Endothelial cell of umbilical vein (primary cell): ENCODE results near the gene ZNF491. TPM values are rescaled to one million over a fixed set of nuclear protein-coding genes. Genes with fewer than 3 reads are reported as not detected.

ENCODE experiments used
- BruUV-seq: library from RNA; stranded (reverse); fragments of 400-500 nt; replicated peaks from 2 replicates; lab custom pipeline; 2021; lab: Mats Ljungman, UMichigan
- CTCF ChIA-PET: fragments of 300-600, 350-600 bp; sonication (Branson Sonifier 250); formaldehyde crosslinking; loops from one replicate; lab custom pipeline; 2021; ENCODE audit warnings: antibody characterized with exemption, inconsistent platforms; lab: Charles Lee
- POLR2A ChIA-PET: fragments of 300-600, 350-600 bp; sonication (Branson Sonifier 250); formaldehyde crosslinking; loops from one replicate; lab custom pipeline; 2021; ENCODE audit warnings: antibody characterized with exemption, inconsistent platforms; lab: Charles Lee
- DNase-seq: peaks from one replicate; pipeline ENCODE4 v3.0.0-alpha.2; 2011; ENCODE audit warnings: low read depth, low spot score
- FAIRE-seq: peaks from 2 replicates; lab custom pipeline; 2011; peaks lifted over from hg19 to GRCh38; lab: Jason Lieb, UNC
- H2AFZ ChIP-seq: 2 replicates; pipeline ENCODE4 v1.6.0; 2012; ENCODE audit warnings: low read depth, low read length, control low read depth, inconsistent platforms
- H3K27ac ChIP-seq: 2 replicates; pipeline ENCODE4 v1.5.1; 2011; ENCODE audit warnings: low read depth, mild to moderate bottlenecking, control low read depth, low read length, moderate library complexity; ENCODE audit not compliant: insufficient read depth
- H3K27me3 ChIP-seq, 2 experiments: 2 replicates each; pipeline versions ENCODE4 v1.6.0 to v1.6.1; 2011; ENCODE audit warnings: low read length in 2 of 2, mixed read lengths in 1 of 2; ENCODE audit not compliant: control insufficient read depth in 2 of 2, insufficient read depth in 2 of 2
- H3K36me3 ChIP-seq, 2 experiments: 2 replicates in 1 of 2; 3 replicates in 1 of 2; pipeline ENCODE4 v1.5.1; 2011; ENCODE audit warnings: low read length in 2 of 2, mild to moderate bottlenecking in 1 of 2, moderate library complexity in 1 of 2; ENCODE audit not compliant: control insufficient read depth in 2 of 2, insufficient read depth in 2 of 2; ENCODE audit errors: extremely low read depth in 1 of 2
- H3K4me1 ChIP-seq: 3 replicates; pipeline ENCODE4 v1.5.1; 2011; ENCODE audit warnings: mild to moderate bottlenecking, low read length; ENCODE audit not compliant: control insufficient read depth, insufficient read depth; ENCODE audit errors: extremely low read depth
- H3K4me2 ChIP-seq: 2 replicates; pipeline ENCODE4 v1.6.1; 2011; ENCODE audit warnings: low read length, control low read depth, mixed read lengths; ENCODE audit not compliant: insufficient read depth
- H3K4me3 ChIP-seq, 3 experiments: fragments of 200-600 bp in 1 of 3; sonication (generic), shearing (Covaris generic) in 1 of 3; replicated peaks in 1 of 3; 2 replicates each; pipeline ENCODE4 v1.5.1; 2011 to 2016; ENCODE audit warnings: control low read depth in 3 of 3, low read length in 3 of 3, mild to moderate bottlenecking in 2 of 3, inconsistent platforms in 1 of 3, low read depth in 1 of 3, moderate library complexity in 1 of 3; ENCODE audit not compliant: insufficient read depth in 1 of 3
- H3K79me2 ChIP-seq: 2 replicates; pipeline ENCODE4 v1.6.0; 2012; ENCODE audit warnings: low read length, inconsistent platforms; ENCODE audit not compliant: control insufficient read depth, insufficient read depth
- H3K9ac ChIP-seq: replicated peaks from 2 replicates; pipeline ENCODE3; 2011; ENCODE audit warnings: low read length, control low read depth; ENCODE audit not compliant: insufficient read depth; ENCODE audit errors: extremely low read depth
- H3K9me1 ChIP-seq: replicated peaks from 3 replicates; pipeline ENCODE4 v1.6.0; 2011; ENCODE audit warnings: mild to moderate bottlenecking, low read length; ENCODE audit not compliant: control insufficient read depth, insufficient read depth; ENCODE audit errors: extremely low read depth
- H3K9me3 ChIP-seq: replicated peaks from 2 replicates; pipeline ENCODE4 v1.5.1; 2012; ENCODE audit warnings: low read length, inconsistent platforms; ENCODE audit not compliant: control insufficient read depth, insufficient read depth
- H4K20me1 ChIP-seq: replicated peaks from 2 replicates; pipeline ENCODE3; 2011; ENCODE audit warnings: mild to moderate bottlenecking, low read length; ENCODE audit not compliant: control insufficient read depth, insufficient read depth; ENCODE audit errors: extremely low read depth
- EZH2 ChIP-seq: IDR thresholded peaks from 2 replicates; pipeline ENCODE4 v1.6.1; 2012; ENCODE audit warnings: borderline replicate concordance, low read depth, mild to moderate bottlenecking, moderate library complexity, low read length, inconsistent platforms; ENCODE audit not compliant: severe bottlenecking
- FOS ChIP-seq: IDR thresholded peaks from 2 replicates; pipeline ENCODE4 v1.6.1; 2011; ENCODE audit warnings: mild to moderate bottlenecking, low read length, moderate library complexity, borderline replicate concordance; ENCODE audit not compliant: insufficient read depth
- GATA2 ChIP-seq: IDR thresholded peaks from 2 replicates; pipeline ENCODE4 v1.7.0; 2011; ENCODE audit warnings: low read depth, mild to moderate bottlenecking, moderate library complexity, mixed read lengths, low read length; ENCODE audit not compliant: insufficient read length, insufficient read depth
- JUN ChIP-seq: IDR thresholded peaks from 2 replicates; pipeline ENCODE4 v1.6.1; 2011; ENCODE audit warnings: borderline replicate concordance, low read depth; ENCODE audit not compliant: insufficient read length, insufficient read depth
- MYC ChIP-seq: IDR thresholded peaks from one replicate; pipeline ENCODE4 v1.6.1; 2011; ENCODE audit warnings: mild to moderate bottlenecking, low read depth, low read length
- POLR2A ChIP-seq: IDR thresholded peaks from 2 replicates; pipeline ENCODE4 v1.6.1; 2012; ENCODE audit warnings: low read depth, mild to moderate bottlenecking, control low read depth, low read length
- POLR2AphosphoS5 ChIP-seq: IDR thresholded peaks from 2 replicates; pipeline ENCODE4 v1.6.1; 2012; ENCODE audit warnings: low read depth, mild to moderate bottlenecking, control low read depth, low read length, moderate library complexity; ENCODE audit not compliant: insufficient read depth
- dilution Hi-C: fragments of 300-500 bp; cut with MboI; formaldehyde crosslinking; loops from one replicate; pipeline ENCODE4 v1.15.0; 2019; ENCODE audit warnings: low sequenced_read_pairs; ENCODE audit not compliant: extremely low pct_ligation_motif_present
- intact Hi-C: fragments of 100-400 bp; cut with micrococcal nuclease; formaldehyde crosslinking; loops from one replicate; pipeline ENCODE4 v1.10.0; 2022
- polyA plus RNA-seq, 4 experiments: library from polyadenylated mRNA; depleted of rRNA in 3 of 4; stranded (reverse) in 3 of 4; unstranded in 1 of 4; fragments of >200 nt; gene quantifications; 2 replicates each; pipeline versions ENCODE4 v1.2.1 to v1.2.3, GENCODE V29; 2011 to 2012; ENCODE audit warnings: missing spikeins in 1 of 4
- total RNA-seq: library from RNA; stranded (reverse); gene quantifications from 2 replicates; pipeline ENCODE4 v1.2.3, GENCODE V29; 2021
- TF ChIP-seq, protein P1 (sequence below): IDR thresholded peaks from 2 replicates; pipeline ENCODE4 v1.6.1; 2011; ENCODE audit not compliant: insufficient read depth, insufficient read length
- TF ChIP-seq, protein P2 (sequence below), 2 donors: IDR thresholded peaks; 1 replicate in 1 of 2; 2 replicates in 1 of 2; pipeline ENCODE4 v1.5.1; 2011; ENCODE audit warnings: low read length in 2 of 2, mild to moderate bottlenecking in 2 of 2, moderate library complexity in 2 of 2, control low read depth in 1 of 2, inconsistent platforms in 1 of 2, low read depth in 1 of 2; ENCODE audit not compliant: insufficient read depth in 1 of 2; ENCODE audit errors: extremely low read depth in 1 of 2

Gene ZNF491
- total and polyA plus RNA-seq, 2 donors (not counting 3 experiments of a cell fraction or from before 2014, with no cell fraction given), result 0.55 to 1.1 TPM

DNA sequence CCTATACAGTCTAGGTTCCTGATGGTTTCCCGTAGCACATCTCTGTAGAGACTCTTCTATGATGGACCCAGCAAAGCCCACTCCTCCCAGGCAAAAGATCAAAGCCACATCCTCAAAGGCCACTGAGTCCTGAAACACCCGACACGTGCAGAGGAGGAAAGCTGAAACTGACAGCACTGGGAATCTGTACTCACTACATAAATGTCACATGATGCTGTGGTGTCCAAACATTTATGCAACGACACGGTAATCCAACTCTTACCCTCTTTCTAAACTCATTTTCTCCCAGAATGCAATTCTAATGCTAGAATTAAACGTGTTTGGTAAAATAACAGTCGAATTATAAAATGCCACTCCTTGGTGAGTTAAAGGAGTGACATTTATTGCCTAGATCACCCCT is 38.5 kb upstream of the ZNF491 start:
- intact Hi-C loops, result no loop called here
- H3K4me3 ChIP-seq, result no peak overlapping the region
- no peak for FAIRE-seq
- TF ChIP-seq, protein P1, sequence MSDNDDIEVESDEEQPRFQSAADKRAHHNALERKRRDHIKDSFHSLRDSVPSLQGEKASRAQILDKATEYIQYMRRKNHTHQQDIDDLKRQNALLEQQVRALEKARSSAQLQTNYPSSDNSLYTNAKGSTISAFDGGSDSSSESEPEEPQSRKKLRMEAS, result no peak
- TF ChIP-seq POLR2A, result no peak
- TF ChIP-seq GATA2, result no peak
- no peak for TF ChIP-seq FOS
- TF ChIP-seq, protein P2, sequence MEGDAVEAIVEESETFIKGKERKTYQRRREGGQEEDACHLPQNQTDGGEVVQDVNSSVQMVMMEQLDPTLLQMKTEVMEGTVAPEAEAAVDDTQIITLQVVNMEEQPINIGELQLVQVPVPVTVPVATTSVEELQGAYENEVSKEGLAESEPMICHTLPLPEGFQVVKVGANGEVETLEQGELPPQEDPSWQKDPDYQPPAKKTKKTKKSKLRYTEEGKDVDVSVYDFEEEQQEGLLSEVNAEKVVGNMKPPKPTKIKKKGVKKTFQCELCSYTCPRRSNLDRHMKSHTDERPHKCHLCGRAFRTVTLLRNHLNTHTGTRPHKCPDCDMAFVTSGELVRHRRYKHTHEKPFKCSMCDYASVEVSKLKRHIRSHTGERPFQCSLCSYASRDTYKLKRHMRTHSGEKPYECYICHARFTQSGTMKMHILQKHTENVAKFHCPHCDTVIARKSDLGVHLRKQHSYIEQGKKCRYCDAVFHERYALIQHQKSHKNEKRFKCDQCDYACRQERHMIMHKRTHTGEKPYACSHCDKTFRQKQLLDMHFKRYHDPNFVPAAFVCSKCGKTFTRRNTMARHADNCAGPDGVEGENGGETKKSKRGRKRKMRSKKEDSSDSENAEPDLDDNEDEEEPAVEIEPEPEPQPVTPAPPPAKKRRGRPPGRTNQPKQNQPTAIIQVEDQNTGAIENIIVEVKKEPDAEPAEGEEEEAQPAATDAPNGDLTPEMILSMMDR (IDR thresholded peaks at IDR 0.05; ENCODE audit: extremely low read depth in 1 of 2, insufficient read depth in 1 of 2, low read depth in 1 of 2, low read length in 2 of 2), result no peak
- no peak overlapping the region for H2AFZ ChIP-seq
- no TSS peak for BruUV-seq
- no peak overlapping the region for H3K9ac ChIP-seq
- no peaks in the 10 kb centered on the region for H3K4me1 ChIP-seq
- H3K79me2 ChIP-seq, result no peaks in the 10 kb centered on the region
- no peaks in the 10 kb centered on the region for H3K36me3 ChIP-seq
- H3K9me3 ChIP-seq, result peaks cover 3% of the 10 kb centered on the region
- H4K20me1 ChIP-seq, result no peaks in the 10 kb centered on the region
- no peaks in the 10 kb centered on the region for H3K9me1 ChIP-seq
- no peaks in the 10 kb centered on the region for H3K27me3 ChIP-seq
- ChIA-PET POLR2A (no interaction called here), CTCF (no interaction called here)
- no peak overlapping the region for H3K4me2 ChIP-seq
- dilution Hi-C loops, result no loop called here
- DNase-seq, result no peak
- no peak overlapping the region for H3K27ac ChIP-seq

DNA sequence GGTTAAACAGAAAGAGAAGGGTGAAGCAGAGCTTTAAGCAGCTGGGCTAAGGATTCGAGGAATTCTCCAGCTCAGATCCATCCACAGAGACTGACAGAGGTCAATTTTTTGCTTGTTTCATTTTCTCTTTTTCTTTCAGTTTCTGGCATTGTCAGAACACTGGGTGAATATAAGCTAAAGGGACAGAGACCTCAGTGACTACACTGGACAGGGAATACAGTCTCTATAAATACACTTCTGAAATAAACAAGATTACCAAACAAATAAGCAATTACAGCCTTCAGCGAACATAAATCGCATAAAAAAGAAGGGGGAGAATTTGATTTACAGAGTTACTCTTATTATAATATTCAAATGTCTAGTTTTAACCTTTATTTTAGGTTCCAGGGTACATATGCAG is 35.2 kb upstream of the ZNF491 start:
- no peak overlapping the region for H3K4me2 ChIP-seq
- no peak overlapping the region for H3K9ac ChIP-seq
- no peaks in the 10 kb centered on the region for H3K36me3 ChIP-seq
- TF ChIP-seq, protein P1, result no peak
- no peak for TF ChIP-seq MYC
- no peak for TF ChIP-seq GATA2
- no peak for TF ChIP-seq FOS
- TF ChIP-seq, protein P2 (IDR thresholded peaks at IDR 0.05; ENCODE audit: extremely low read depth in 1 of 2, insufficient read depth in 1 of 2, low read depth in 1 of 2, low read length in 2 of 2), result no peak
- no peak for TF ChIP-seq EZH2
- no peak for TF ChIP-seq JUN
- no peak for TF ChIP-seq POLR2A
- no peak for TF ChIP-seq POLR2AphosphoS5
- H3K79me2 ChIP-seq, result no peaks in the 10 kb centered on the region
- no peak overlapping the region for H2AFZ ChIP-seq
- no peak overlapping the region for H3K27ac ChIP-seq
- intact Hi-C loops (no loop called here), dilution Hi-C loops (no loop called here)
- CTCF ChIA-PET, result no interaction called here
- peaks cover 6% of the 10 kb centered on the region for H3K4me1 ChIP-seq
- FAIRE-seq (no peak), DNase-seq (no peak)
- no peaks in the 10 kb centered on the region for H3K9me1 ChIP-seq
- no peaks in the 10 kb centered on the region for H3K9me3 ChIP-seq
- no peaks in the 10 kb centered on the region for H4K20me1 ChIP-seq
- POLR2A ChIA-PET, result no interaction called here
- H3K27me3 ChIP-seq, result no peaks in the 10 kb centered on the region
- no TSS peak for BruUV-seq
- H3K4me3 ChIP-seq, result no peak overlapping the region
